HEK293T (cell line): ENCODE data around the gene RBM20.

ENCODE experiments used
- BHLHE40 ChIP-seq: fragments of 450-650 bp; IDR thresholded peaks from 2 replicates; pipeline ENCODE4 v1.6.1; 2016; ENCODE audit warnings: mild to moderate bottlenecking, moderate library complexity, borderline replicate concordance
- CTBP1 ChIP-seq: fragments of 450-650 bp; IDR thresholded peaks from 2 replicates; pipeline ENCODE4 v1.6.1; 2016; ENCODE audit warnings: borderline replicate concordance
- ELF4 ChIP-seq: fragments of 450-650 bp; IDR thresholded peaks from 2 replicates; pipeline ENCODE4 v1.6.1; 2017; ENCODE audit warnings: antibody characterized with exemption
- FOXA1 ChIP-seq: fragments of 450-650 bp; IDR thresholded peaks from 2 replicates; pipeline ENCODE4 v1.6.1; 2016; ENCODE audit warnings: mild to moderate bottlenecking
- FOXM1 ChIP-seq: fragments of 450-650 bp; IDR thresholded peaks from 2 replicates; pipeline ENCODE4 v1.6.1; 2017; ENCODE audit warnings: mild to moderate bottlenecking, borderline replicate concordance
- HDGF ChIP-seq: fragments of 450-650 bp; IDR thresholded peaks from 2 replicates; pipeline ENCODE4 v1.6.1; 2017; ENCODE audit warnings: antibody characterized with exemption, borderline replicate concordance
- NFRKB ChIP-seq: fragments of 450-650 bp; IDR thresholded peaks from 2 replicates; pipeline ENCODE4 v1.6.1; 2016; ENCODE audit warnings: mild to moderate bottlenecking, moderate library complexity
- SP1 ChIP-seq: fragments of 450-650 bp; IDR thresholded peaks from 2 replicates; pipeline ENCODE4 v1.6.1; 2017
- SUZ12 ChIP-seq: fragments of 450-650 bp; IDR thresholded peaks from 2 replicates; pipeline ENCODE4 v1.6.1; 2016; ENCODE audit warnings: mild to moderate bottlenecking
- TARDBP ChIP-seq: fragments of 450-650 bp; IDR thresholded peaks from 2 replicates; pipeline ENCODE4 v1.6.1; 2016
- ZNF384 ChIP-seq: fragments of 450-650 bp; IDR thresholded peaks from 2 replicates; pipeline ENCODE4 v1.6.1; 2016

DNA sequence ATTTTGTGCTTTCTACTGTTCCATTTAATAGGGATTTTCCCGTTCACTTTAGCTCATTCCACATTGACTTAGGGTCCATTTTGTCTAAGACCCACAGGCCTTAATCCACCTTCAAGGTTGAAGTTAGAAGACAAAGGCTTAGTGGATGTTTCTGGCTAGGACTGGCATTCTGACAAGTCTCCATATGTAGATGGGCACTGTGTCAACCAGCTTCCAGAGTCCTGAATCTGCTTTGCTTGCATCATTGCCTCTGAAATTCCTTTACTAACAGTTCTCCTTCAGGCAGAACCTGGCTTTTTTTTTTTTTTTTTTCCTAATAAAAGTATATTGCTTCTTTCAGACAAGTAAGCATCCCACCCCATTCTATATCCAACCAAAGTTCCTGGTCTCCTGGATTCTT lies 158.0 kb downstream of the RBM20 start:
- no peak for TF ChIP-seq SP1
- TF ChIP-seq HDGF = no peak
- no peak for TF ChIP-seq BHLHE40
- no peak for TF ChIP-seq TARDBP
- TF ChIP-seq FOXM1 = no peak
- no peak for TF ChIP-seq ELF4
- TF ChIP-seq CTBP1 = no peak
- TF ChIP-seq SUZ12 = no peak
- TF ChIP-seq ZNF384 = no peak
- TF ChIP-seq NFRKB = no peak
- no peak for TF ChIP-seq FOXA1
